HTR-8/SVneo (cell line): ENCODE measurements around the gene SPATS2.

Source experiments
- DNase-seq: peaks from one replicate; pipeline ENCODE4 v3.0.0; 2011; ENCODE audit warnings: low spot score, mixed read lengths; ENCODE audit not compliant: insufficient read length
- FAIRE-seq: peaks from 2 replicates; lab custom pipeline; 2011; peaks lifted over from hg19 to GRCh38; lab: Jason Lieb, UNC

SPATS2 gene

DNA sequence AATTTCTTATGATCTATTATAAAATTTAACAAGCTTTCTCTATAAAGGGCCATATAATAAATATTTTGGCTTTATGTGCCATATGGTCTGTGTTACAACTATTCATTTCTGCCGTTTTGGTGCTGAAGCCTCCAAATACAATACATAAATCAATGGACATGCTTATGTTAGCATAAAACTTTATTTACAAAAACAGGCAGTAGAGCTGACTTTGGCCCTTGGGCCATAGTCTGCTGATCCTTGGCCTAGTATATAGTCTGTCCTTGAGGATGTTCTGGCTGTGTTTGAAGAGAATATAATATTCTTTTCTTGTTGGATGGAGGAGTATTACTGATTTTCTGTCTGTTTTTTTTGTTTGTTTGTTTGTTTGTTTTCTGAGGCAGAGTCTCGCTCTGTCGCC lies 81.6 kb downstream of the SPATS2 start:
- FAIRE-seq (no peak), DNase-seq (no peak)

DNA sequence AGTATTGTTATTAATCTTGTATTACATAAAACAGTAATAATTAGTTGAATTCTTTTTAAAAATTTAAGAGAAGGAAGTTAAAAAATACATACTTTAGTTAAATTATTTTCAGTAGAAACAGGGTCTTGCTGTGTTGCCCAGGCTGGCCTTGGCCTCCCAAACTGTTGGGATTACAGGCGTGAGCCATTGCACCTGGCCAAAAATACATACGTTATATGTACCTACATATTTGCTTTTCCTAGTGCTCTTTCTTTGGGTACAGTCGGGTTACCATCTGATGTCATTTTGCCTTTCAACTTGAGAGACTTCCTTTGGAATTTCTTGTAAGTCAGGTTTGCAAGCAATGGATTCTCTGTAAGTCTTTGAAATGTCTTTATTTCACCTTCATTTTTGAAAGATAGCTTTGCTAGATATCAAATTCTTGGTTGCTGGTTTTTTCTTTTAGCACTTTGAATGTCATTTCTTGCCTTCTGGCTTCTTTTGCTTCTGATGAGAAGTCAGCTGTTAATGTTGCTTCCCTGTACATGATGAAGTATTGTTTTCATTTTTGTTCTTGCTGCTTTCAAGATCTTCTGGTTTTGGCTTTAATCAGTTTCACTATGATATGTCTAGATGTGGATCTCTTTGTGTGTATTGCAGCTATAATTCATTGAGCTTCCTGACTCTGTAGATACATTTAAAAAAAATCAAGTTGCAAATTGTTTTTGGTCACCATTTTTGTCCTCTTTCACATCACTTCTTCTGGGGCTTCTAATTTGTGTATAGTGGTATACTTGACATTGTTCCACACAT lies 84.4 kb downstream of the SPATS2 start:
- FAIRE-seq (no peak), DNase-seq (no peak)

DNA sequence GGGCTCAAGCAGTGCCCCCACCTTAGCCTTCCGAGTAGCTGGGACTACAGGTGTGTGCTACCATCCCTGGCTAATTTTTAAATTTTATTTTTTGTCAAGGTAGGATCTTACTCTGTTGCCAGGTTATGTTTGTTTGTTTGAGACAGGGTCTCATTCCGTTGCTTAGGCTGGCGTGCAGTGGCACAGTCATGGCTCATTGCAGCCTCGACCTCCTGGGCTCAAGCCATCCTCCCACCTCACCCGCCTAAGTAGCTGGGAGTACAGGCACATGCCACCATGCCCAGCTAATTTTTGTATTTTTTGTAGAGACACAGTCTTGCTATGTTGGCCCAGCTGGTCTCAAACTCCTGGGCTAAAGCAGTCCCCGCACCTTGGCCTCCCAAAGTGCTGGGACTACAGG lies 88.2 kb downstream of the SPATS2 start:
- no peak for DNase-seq
- FAIRE-seq, result no peak

DNA sequence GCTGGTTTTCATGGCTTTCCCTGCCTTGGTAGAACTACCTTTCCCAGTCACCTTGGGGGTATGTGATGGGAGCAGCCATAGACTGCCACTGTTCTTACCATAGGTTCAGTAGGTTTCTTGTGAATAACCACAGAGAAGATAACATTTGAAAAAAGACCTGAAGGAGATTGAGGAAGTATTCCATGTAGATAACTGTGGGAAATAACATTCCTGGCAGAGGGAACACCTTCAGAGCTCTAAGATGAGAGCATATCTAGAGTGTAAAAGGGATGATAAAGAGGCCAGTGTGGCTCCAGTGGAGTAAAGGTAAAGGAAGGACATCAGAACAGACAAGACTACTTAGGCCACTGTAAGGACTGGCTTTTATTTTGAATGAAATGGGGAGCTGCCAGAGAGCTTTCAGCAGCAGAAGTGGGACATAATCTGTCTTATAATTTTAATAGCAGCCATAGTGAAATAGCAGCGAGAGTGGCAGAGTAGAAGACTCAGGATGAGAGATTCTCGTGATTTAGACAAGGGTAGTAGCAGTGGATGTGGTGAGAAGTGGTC lies 88.9 kb downstream of the SPATS2 start:
- FAIRE-seq, result no peak
- no peak for DNase-seq

DNA sequence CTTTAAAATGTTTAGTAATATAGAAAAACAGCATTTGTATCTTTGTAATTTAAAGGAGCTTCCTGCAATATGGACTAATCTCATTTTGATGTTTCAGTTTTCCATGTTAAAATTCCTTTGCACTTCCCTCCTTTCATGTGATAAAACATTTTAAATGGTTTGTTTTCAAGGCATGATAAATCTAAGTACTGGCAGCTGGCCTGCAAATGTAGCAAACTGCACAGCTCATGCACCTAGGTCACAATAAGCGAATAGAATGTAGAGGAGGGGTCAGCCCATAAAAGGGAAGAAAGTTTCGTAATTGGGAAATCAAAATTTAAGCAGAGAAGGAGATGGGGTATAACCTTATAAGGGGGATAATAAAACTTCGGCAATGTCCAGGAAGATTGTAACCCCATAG lies 91.6 kb downstream of the SPATS2 start:
- DNase-seq (no peak), FAIRE-seq (no peak)

DNA sequence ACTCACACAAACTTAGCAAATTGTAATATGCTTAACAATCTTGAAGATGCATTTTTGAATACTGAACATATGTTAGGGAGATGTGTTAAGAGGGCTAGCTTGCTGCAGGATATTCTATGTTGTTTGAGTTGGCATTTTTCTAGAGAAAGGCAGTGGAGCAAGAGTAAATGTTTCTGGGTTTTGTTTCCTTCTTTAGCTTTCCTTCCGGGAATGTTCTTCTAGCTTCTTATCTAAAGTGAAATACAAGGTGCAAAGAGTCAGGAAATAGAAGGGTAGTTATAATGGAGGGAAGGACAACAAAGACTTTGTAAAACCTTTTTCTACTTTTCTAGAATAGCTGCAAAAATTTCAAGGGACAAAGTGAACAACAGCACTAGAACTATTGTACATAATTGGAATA lies 94.0 kb downstream of the SPATS2 start:
- DNase-seq (no peak), FAIRE-seq (no peak)

DNA sequence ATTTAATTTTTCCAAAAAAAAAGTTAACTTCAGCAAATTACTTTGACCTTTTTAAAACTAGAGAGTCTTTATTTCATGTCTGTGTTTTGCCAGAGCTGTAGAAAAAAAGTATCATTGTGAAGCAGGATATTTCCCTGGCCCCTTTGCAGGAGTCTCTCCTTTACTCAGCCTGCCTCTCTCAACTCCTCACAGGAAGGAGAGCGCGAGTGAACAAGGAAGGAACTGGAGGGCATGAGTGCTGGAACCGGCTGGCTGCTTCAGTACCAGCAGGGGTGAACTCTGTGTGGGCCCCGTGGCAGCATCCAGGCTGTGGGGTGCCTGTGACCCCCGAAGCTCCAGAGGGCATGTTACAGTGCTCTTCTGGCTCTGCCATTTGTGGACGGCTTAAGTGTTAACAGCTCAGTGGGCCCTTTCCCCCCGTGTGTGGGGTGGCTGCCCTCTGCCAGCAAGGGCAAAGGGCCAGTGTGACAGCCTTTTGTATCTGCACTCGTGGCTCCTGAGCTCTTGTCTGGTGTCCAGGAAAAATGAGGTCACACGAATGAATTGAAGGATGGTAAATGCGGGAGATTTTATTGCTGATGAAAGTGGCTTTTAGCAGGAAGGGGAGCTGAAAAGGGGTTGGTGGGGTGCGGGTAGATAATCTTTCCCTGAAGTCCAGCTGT lies 95.0 kb downstream of the SPATS2 start:
- FAIRE-seq (no peak), DNase-seq (no peak)

DNA sequence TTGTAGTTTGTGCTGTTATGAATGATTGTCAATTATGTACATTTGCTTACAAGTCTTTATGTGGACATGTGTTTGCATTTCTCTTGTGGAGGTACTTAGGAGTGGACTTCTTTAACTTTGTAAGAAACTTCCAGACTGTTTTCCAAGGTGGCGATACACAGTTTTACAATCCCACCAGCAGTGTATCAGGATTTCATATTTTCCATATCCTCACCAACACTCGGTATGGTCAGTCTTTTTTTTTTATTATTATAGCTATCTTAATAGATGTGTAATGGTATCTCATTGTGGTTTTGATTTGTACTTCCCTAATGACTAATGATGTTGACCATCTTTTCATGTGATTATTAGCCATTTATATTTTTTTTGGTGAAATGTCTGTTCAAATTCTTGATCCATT lies 97.9 kb downstream of the SPATS2 start:
- no peak for FAIRE-seq
- DNase-seq, result no peak

DNA sequence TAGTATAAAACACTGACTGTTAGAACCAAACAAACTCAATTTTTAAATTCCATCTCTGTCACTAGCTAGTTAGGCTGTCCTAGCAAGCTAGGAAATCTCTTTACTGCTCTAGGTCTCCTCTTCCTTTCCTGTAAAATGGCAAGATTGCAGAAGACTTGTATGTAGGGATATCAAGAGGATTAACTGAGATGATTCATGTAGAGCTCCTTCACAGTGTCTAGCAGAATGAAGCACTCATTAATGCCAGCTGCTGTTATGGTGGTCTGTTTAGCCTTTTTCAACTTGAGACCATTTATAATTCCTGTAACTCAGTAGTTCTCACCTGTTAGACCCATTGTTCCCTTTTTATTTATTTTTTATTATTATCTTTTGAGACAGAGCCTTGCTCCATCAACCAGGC lies 103.7 kb downstream of the SPATS2 start:
- no peak for DNase-seq
- FAIRE-seq, result no peak

DNA sequence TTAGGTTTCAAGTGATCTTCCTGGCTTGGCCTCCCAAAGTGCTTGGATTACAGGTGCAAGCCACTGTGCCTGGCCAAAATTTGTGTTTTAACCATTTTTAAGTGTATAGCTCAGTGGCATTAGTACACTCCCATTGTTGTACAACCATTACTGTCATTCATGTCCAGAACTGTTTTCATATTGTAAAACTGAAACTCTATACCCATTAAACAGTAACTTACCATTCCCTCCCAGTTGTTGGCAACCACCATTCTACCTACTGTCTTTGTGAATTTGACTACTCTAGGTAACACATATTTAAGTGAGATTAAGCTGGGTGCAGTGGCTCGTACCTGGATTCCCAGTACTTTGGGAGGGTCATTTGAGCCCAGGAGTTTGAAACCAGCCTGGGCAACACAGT lies 104.3 kb downstream of the SPATS2 start:
- no peak for DNase-seq
- FAIRE-seq, result no peak

DNA sequence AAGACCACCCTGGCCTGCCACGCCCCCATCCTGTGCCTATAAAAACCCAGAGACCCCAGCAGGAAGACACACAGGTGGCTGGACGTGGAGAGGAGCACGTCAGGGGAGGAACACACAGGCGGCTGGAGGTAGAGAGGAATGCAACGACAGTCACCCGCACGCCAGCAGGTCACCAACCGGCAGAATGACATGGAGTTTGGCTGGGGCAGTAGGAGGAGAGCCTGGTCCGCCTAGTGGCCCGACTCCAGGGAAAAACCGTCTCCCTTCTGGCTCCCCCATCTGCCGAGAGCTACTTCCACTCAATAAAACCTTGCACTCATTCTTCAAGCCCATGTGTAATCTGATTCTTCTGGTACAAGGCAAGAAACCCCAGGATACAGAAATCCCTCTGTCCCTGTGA lies 108.8 kb downstream of the SPATS2 start:
- DNase-seq (no peak), FAIRE-seq (no peak)

DNA sequence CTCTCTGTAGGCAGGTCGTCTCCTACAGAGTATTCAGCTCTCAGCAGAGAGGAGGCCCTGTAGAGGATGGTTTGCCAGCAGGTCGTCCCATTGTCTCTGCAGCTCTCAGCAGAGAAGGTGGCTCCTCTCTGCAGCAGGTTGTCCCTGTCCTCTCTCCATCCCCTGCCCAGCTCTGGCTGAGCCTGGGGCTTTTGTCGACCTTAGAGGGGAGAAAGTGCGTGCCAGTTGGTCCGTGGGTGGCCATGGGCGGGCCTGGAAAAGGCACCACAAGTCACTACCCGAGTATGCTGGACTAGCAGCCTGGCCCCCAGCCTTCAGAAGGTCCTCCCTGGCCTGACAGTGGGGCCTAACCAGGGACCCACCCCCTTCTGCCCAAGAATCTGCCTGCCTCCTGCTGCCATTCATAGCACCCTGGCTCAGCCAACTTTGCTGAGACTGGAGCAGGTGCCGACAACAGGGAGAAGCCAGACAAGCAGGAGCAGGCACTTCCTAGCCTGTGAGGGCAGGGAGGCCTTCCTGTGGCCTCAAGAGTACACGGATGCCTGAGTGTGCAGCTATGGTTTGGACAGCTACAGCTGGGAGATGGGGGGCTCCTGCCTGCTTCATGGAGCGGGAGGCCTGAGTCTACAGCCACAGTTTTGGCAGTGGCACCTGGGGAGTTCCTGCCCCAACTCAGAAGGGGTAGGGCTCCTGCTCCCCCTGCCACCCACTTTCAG lies 111.8 kb downstream of the SPATS2 start:
- DNase-seq (no peak), FAIRE-seq (no peak)

DNA sequence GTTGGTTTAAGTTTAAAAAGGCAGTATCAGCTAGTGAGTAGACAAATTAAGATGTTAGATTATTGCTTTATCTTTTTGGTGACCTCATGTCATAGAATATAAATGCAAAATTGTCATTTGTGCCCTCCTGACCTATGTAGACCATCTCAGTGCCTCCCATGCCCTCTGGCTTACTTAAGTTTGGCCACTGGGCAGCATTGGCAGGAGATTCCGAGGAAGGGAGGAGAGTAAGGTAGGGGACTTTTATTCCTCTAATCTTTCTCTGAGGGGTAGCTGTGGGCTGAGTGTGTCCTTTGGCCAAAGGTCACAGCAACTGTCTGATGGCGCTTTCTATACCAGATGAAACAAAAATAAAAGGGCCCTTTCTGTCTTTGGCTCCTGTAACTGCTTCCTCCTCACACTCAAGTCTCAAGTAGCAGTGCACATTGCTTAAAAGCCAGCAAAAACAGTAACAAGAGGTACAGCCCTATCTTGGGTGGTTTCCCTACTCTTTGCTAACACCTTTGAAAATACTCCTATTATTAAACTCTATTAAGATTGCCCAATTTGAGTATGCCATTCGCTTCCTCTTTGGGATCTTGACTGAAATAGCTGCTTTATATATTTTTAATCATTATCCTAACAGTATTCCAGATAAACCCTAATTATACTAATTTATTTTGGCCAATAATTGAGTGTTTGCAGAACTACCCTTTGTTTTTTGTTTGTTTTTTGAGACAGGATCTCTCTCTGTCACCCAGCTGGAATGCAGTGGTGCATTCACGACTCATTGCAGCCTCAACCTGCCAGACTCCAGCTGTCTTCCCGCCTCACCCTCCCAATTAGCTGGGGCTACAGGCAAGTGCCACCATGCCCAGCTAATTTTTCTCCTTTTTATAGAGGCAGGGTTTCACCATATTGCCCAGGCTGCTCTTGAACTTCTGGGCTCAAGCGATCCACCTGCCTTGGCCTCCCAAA lies 115.1 kb downstream of the SPATS2 start:
- FAIRE-seq (no peak), DNase-seq (no peak)

DNA sequence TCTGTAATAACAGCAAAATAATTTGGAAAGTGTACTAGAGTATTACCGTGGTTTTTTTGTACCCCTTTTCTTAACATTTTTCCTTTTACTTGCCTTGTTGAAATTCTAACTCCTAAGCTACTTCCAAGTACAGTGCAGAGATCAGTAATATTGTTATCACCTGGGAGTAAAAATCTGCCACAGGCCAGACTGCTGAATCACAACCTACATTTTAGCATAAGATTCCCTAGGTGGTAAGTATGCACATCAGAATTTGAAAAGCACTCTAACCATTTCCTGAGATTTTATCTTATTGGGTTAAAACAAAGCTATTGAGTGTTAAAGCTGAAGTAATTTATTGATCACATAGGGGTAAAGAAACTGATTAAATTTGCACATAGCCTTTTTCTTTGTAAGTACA lies 116.4 kb downstream of the SPATS2 start:
- no peak for DNase-seq
- no peak for FAIRE-seq

DNA sequence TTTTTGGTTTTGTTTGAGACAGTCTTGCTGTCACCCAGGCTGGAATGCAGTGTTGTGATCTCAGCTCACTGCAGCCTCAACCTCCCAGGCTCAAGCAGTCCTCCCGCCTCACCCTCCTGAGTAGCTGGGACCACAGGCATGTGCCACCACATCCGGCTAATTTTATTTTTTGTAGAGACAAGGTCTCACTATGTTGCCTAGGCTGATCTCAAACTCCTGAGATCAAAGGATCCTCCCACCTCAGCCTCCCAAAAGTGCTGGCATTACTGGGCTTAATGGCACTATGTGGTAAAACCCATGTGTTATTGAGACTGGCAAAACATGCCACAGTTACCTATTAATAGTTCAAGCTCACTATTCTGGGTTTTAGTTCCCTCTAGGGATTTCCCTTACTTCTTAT lies 120.3 kb downstream of the SPATS2 start:
- FAIRE-seq, result no peak
- no peak for DNase-seq

DNA sequence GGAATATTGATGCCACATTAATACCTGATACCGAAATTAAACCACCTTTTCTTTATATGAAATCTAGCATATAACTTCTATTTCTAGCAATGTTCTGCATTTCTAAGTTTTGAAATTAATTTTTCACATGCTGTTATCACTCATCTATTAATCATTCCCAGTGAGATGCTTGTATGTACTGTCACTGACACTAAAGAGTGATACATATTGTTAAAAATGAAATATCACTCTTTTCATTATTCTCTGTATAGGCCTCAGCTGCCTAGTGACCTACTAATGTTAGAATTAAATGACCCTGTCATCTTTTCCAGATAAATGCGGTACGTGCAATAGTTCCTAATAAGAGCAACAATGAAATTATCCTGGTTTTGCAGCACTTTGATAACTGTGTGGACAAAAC lies 121.9 kb downstream of the SPATS2 start:
- FAIRE-seq (no peak), DNase-seq (no peak)

DNA sequence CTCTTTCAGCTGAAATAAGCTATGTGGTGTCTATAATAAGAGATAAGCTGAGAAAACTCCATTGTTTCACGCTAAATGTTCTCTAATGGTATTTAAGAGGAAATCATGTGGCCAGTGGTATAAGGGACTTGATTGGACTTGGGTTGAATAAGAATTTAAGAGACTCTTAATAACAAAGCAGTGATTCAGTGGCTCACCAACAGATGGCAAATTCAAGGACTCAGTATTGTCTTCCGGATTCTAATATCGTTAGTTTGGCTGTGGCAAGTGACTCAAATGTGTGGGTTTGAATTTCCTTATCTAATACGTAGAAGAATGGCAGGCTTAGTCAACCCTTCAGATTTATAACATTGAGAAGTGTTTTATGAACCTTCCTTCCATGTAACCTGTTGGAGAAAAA lies 122.5 kb downstream of the SPATS2 start:
- DNase-seq (peak; percentile 44), FAIRE-seq (no peak)

DNA sequence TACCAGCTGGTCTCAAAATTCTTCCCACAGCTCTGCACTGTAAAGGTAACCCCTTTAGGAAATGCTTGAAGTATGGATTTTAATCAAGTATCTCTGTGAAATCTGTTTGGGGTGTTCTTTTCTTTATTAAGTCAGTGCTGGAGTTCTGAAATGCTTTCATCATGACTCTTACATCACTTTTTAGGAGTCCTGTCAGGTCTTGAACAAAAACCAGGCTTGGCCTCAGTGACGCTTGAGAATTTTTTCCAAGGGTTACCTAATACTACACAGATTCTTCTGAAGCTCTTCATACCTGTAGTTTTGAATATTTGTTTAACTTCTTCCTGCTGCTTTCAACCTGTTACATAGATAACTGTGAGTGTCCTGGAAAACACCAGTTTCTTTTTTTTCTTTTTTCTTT lies 124.6 kb downstream of the SPATS2 start:
- FAIRE-seq, result no peak
- no peak for DNase-seq

DNA sequence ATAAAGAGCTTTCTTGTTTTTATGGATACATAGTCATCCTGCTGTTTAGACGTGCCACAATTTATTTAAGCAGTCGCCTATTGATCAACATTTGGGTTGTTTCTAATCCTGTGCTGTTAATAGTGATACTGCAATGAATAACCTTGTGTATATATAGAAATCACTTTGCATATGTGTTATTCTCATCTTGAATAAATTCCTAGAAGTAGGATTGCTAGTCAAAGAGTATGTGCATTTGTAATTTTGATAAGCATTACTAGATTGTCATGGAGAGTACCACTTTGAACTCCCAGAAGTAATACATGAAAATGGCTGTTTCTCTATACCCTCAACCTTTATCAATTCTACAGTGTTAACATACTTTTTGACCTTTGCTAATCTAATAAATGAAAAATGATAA lies 126.6 kb downstream of the SPATS2 start:
- DNase-seq (no peak), FAIRE-seq (no peak)
